HL-60 (cell line): ENCODE measurements around the gene NRAP.

Experiments used
- GABPA ChIP-seq: IDR thresholded peaks from 2 replicates; pipeline ENCODE4 v1.6.1; 2012; ENCODE audit warnings: low read depth
- POLR2AphosphoS5 ChIP-seq: IDR thresholded peaks from 2 replicates; pipeline ENCODE4 v1.6.1; 2012; ENCODE audit warnings: low read depth
- REST ChIP-seq: IDR thresholded peaks from 2 replicates; pipeline ENCODE4 v1.6.1; 2012; ENCODE audit warnings: low read depth; ENCODE audit not compliant: insufficient replicate concordance
- SPI1 ChIP-seq: IDR thresholded peaks from 2 replicates; pipeline ENCODE4 v1.6.1; 2012; ENCODE audit warnings: low read depth, mild to moderate bottlenecking, borderline replicate concordance
- TF ChIP-seq, protein P1 (sequence below): IDR thresholded peaks from one replicate; pipeline ENCODE4 v1.5.1; 2011; ENCODE audit warnings: low read length, control low read depth, inconsistent platforms; ENCODE audit not compliant: insufficient read depth

DNA sequence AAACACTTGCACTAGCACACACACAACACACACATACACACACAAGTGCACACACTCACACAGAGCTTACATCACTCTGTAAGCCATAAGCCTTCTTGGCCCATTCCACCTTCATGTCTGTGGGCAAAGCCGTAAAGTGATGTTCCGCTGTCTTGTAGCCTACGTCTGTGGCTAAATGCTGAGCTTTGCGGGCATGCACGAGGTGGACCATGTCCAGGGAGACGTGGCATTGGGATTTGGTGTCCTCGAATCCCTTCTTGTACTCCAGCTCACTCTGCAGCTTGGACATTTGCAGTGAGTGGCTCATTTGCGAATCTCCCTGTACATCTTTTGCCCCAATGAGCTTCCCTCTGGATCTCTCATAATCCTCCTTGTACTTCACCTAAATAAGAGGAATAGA lies 42.0 kb downstream of the NRAP start:
- TF ChIP-seq GABPA (no peak), POLR2AphosphoS5 (no peak), REST (no peak), SPI1 (no peak)
- TF ChIP-seq, protein P1, sequence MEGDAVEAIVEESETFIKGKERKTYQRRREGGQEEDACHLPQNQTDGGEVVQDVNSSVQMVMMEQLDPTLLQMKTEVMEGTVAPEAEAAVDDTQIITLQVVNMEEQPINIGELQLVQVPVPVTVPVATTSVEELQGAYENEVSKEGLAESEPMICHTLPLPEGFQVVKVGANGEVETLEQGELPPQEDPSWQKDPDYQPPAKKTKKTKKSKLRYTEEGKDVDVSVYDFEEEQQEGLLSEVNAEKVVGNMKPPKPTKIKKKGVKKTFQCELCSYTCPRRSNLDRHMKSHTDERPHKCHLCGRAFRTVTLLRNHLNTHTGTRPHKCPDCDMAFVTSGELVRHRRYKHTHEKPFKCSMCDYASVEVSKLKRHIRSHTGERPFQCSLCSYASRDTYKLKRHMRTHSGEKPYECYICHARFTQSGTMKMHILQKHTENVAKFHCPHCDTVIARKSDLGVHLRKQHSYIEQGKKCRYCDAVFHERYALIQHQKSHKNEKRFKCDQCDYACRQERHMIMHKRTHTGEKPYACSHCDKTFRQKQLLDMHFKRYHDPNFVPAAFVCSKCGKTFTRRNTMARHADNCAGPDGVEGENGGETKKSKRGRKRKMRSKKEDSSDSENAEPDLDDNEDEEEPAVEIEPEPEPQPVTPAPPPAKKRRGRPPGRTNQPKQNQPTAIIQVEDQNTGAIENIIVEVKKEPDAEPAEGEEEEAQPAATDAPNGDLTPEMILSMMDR = no peak
